Neural progenitor cell (in vitro differentiated cells): ENCODE data around the gene AKR1E2.

Source experiments
- EZH2 ChIP-seq: fragments of 200-600 bp; sonication (generic); IDR thresholded peaks from 2 replicates; pipeline ENCODE4 v1.6.1; 2017; ENCODE audit warnings: antibody characterized with exemption, mild to moderate bottlenecking, moderate library complexity
- TF ChIP-seq, protein P1 (sequence below): fragments of 200-600 bp; sonication (generic); IDR thresholded peaks from 2 replicates; pipeline ENCODE4 v1.5.1; 2017; ENCODE audit warnings: antibody characterized with exemption, mild to moderate bottlenecking

DNA sequence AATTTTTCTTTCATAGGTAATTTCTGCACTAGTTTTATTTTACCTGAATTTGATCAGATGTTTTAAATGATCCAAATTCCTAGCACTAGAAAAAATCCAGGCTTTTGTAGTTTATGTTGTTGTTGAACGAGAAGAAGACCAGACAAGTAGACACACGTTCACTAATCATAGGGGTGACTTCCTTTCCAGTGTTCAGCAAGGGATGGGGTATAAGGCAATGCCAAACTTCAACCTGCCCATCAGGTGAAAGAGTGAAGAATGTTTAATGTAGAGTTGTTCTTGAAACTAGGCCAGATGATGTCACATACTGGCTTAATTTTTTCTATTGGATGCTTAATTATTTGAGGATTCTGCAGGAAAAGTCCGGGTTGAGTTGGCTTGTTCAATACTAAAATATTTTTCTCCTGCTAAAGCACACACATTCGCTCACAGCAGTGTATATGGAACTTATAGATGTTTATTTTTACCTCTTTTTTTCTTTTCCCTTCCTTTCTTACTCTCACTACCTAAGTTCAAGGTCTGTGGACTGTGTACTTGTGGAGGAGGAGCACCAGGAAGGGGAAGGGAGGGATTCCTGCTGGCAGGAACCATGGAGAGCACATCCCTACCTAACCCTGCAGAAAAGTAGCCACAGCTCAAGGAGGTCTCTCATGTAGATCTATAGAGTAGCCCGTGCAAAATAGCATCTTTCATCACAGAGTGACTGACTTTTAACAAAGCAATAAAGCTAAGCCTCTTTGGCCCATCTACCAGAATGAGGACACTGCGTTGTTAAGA lies 23.1 kb upstream of the AKR1E2 start:
- TF ChIP-seq, protein P1, sequence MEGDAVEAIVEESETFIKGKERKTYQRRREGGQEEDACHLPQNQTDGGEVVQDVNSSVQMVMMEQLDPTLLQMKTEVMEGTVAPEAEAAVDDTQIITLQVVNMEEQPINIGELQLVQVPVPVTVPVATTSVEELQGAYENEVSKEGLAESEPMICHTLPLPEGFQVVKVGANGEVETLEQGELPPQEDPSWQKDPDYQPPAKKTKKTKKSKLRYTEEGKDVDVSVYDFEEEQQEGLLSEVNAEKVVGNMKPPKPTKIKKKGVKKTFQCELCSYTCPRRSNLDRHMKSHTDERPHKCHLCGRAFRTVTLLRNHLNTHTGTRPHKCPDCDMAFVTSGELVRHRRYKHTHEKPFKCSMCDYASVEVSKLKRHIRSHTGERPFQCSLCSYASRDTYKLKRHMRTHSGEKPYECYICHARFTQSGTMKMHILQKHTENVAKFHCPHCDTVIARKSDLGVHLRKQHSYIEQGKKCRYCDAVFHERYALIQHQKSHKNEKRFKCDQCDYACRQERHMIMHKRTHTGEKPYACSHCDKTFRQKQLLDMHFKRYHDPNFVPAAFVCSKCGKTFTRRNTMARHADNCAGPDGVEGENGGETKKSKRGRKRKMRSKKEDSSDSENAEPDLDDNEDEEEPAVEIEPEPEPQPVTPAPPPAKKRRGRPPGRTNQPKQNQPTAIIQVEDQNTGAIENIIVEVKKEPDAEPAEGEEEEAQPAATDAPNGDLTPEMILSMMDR: no peak
- TF ChIP-seq EZH2: no peak
